Caco-2 (cell line): ENCODE measurements around the gene TMEM107. TPM values are rescaled to one million over a fixed set of nuclear protein-coding genes. Genes with fewer than 3 reads are reported as not detected.

Experiments
- BruUV-seq: library from RNA; stranded (reverse); fragments of 400-500 nt; replicated peaks from 2 replicates; lab custom pipeline; 2021; lab: Mats Ljungman, UMichigan
- CTCF ChIA-PET: fragments of 300-600 bp; sonication (Branson Sonifier 250); formaldehyde crosslinking; loops from one replicate; lab custom pipeline; 2022; ENCODE audit warnings: antibody characterized with exemption; lab: Charles Lee
- POLR2A ChIA-PET: fragments of 300-600 bp; sonication (Branson Sonifier 250); formaldehyde crosslinking; loops from one replicate; lab custom pipeline; 2022; ENCODE audit warnings: antibody characterized with exemption; lab: Charles Lee
- DNase-seq, 2 experiments: peaks; one replicate each; pipeline versions ENCODE4 v3.0.0 to v3.0.0-alpha.2; 2020 to 2022
- H3K27me3 ChIP-seq: replicated peaks from 2 replicates; pipeline ENCODE4 v1.6.0; 2011; ENCODE audit warnings: low read length; ENCODE audit not compliant: control insufficient read depth, insufficient read depth
- H3K36me3 ChIP-seq: 2 replicates; pipeline ENCODE4 v1.5.1; 2011; ENCODE audit warnings: low read length; ENCODE audit not compliant: control insufficient read depth, insufficient read depth
- H3K4me1 ChIP-seq: fragments of 250-450 bp; sonication (Bioruptor Pico); 2 replicates; pipeline ENCODE4 v1.5.1; 2020; ENCODE audit warnings: mild to moderate bottlenecking
- H3K4me3 ChIP-seq: 2 replicates; pipeline ENCODE4 v1.5.1; 2011; ENCODE audit warnings: low read depth, mild to moderate bottlenecking, control low read depth, low read length
- H3K9me3 ChIP-seq: fragments of 250-450 bp; sonication (Bioruptor Pico); 2 replicates; pipeline ENCODE4 v1.5.1; 2020; ENCODE audit warnings: mild to moderate bottlenecking, moderate library complexity
- H3K27ac Mint-ChIP-seq: one replicate; pipeline ENCODE4 v1.8.0; 2022; ENCODE audit warnings: mixed read lengths; ENCODE audit not compliant: unreplicated experiment
- H3K27me3 Mint-ChIP-seq: one replicate; pipeline ENCODE4 v1.8.0; 2022; ENCODE audit warnings: mixed read lengths; ENCODE audit not compliant: insufficient read depth, unreplicated experiment
- H3K36me3 Mint-ChIP-seq: one replicate; pipeline ENCODE4 v1.8.0; 2022; ENCODE audit warnings: mild to moderate bottlenecking, mixed read lengths; ENCODE audit not compliant: insufficient read depth, unreplicated experiment
- H3K4me1 Mint-ChIP-seq: one replicate; pipeline ENCODE4 v1.8.0; 2022; ENCODE audit warnings: low read depth, mixed read lengths; ENCODE audit not compliant: unreplicated experiment
- H3K4me3 Mint-ChIP-seq: one replicate; pipeline ENCODE4 v1.8.0; 2022; ENCODE audit warnings: mild to moderate bottlenecking, moderate library complexity, mixed read lengths; ENCODE audit not compliant: unreplicated experiment
- H3K9me3 Mint-ChIP-seq: one replicate; pipeline ENCODE4 v1.8.0; 2022; ENCODE audit warnings: mixed read lengths; ENCODE audit not compliant: unreplicated experiment
- CTCF ChIP-seq, 2 experiments: fragments of 200-600 bp in 1 of 2; IDR thresholded peaks; 1 replicate in 1 of 2; 2 replicates in 1 of 2; pipeline versions ENCODE4 v1.5.1 to v1.8.0; 2011 to 2022; ENCODE audit warnings: antibody characterized with exemption in 1 of 2, control low read depth in 1 of 2, inconsistent platforms in 1 of 2, low read depth in 1 of 2, low read length in 1 of 2, mild to moderate bottlenecking in 1 of 2, moderate library complexity in 1 of 2; ENCODE audit not compliant: insufficient read depth in 1 of 2, severe bottlenecking in 1 of 2, unreplicated experiment in 1 of 2
- intact Hi-C: fragments of 100-400 bp; cut with micrococcal nuclease; formaldehyde crosslinking; loops from one replicate; pipeline ENCODE4 v1.10.0; 2022; ENCODE audit not compliant: unreplicated experiment
- total RNA-seq: library from RNA; stranded (reverse); gene quantifications from 2 replicates; pipeline ENCODE4 v1.2.3, GENCODE V29; 2022

The TMEM107 gene
- total RNA-seq, 1 experiment from 2014 or later: 5.4 TPM

DNA sequence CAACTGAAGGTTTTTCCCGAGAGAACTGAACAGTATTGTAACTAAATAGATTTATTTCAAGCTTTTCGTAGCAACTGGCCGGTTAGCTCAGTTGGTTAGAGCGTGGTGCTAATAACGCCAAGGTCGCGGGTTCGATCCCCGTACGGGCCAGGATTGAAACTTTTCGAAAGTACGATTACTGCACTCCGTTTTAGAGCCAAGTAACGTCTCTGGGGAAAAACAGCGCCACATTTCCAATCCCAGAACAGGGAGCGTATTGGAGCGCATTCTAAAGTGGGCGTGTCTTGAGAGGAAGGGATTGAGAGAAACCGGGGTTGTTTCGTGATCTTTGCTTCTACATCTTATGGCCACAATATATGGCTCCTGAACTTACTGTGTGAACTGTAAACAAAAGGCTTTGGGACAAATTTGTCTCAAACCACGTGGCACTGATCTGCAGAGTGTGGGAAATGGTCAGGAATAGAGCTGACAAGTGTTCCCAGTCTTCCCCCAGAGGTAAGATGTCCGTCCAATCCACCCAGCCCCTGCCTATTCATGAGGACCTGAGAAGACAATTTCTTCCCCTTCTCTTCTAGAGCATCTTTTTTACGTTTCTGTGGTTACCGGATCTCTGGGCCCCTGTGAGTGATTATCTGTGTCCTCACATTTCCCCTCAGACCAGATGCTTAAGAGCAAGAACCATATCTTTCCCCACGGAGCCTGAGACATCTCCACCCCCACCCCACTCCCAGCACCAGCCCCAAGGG, 11.5 kb upstream of the TMEM107 start:
- H3K4me3 ChIP-seq: peak overlapping the region; percentile 84
- no peak overlapping the region for H3K4me3 Mint-ChIP-seq
- H3K36me3 Mint-ChIP-seq: no peaks in the 10 kb centered on the region
- H3K36me3 ChIP-seq: no peaks in the 10 kb centered on the region
- no peak for TF ChIP-seq CTCF (IDR thresholded peaks at IDR 0.05; ENCODE audit: insufficient read depth in 1 of 2, low read depth in 1 of 2, low read length in 1 of 2, severe bottlenecking in 1 of 2, unreplicated experiment in 1 of 2)
- peaks cover 6% of the 10 kb centered on the region for H3K4me1 Mint-ChIP-seq
- peak; percentile 87 to 92 for DNase-seq
- BruUV-seq: TSS peak; percentile 100
- H3K27me3 Mint-ChIP-seq: no peaks in the 10 kb centered on the region
- peaks cover 13% of the 10 kb centered on the region for H3K4me1 ChIP-seq
- H3K27ac Mint-ChIP-seq: no peak overlapping the region
- intact Hi-C loops: loop anchor here (1.0 to 2.0 kb wide), 3 partner anchors 23 to 69 kb away; partner anchors contain the start of genes ALOXE3 and AURKB
- H3K27me3 ChIP-seq: no peaks in the 10 kb centered on the region
- H3K9me3 ChIP-seq: no peaks in the 10 kb centered on the region
- ChIA-PET POLR2A (interaction anchor here (1.2 kb wide), 3 partner anchors 15 to 35 kb away, joined by 3 to 6 read pairs (median 4); partner anchors contain the start of gene AURKB), CTCF (no interaction called here)
- no peaks in the 10 kb centered on the region for H3K9me3 Mint-ChIP-seq

GRCh38 chr17:8186787-8187516, 10.8 kb upstream of the TMEM107 start:
- H3K9me3 Mint-ChIP-seq: no peaks in the 10 kb centered on the region
- no peaks in the 10 kb centered on the region for H3K27me3 Mint-ChIP-seq
- Histone ChIP-seq H3K4me1 (peaks cover 13% of the 10 kb centered on the region), H3K36me3 (no peaks in the 10 kb centered on the region), H3K27me3 (no peaks in the 10 kb centered on the region), H3K4me3 (peak overlapping the region; percentile 84), H3K9me3 (no peaks in the 10 kb centered on the region)
- H3K27ac Mint-ChIP-seq: no peak overlapping the region
- POLR2A ChIA-PET: interaction anchor here (1.2 kb wide), 2 partner anchors 14 to 23 kb away, joined by 3 to 4 read pairs; partner anchors contain the start of gene AURKB
- peak; percentile 91 for DNase-seq
- no TSS peak for BruUV-seq
- intact Hi-C loops: loop anchor here (1.0 to 2.0 kb wide), 3 partner anchors 23 to 68 kb away; partner anchors contain the start of genes ALOXE3 and AURKB
- peak in 1 of 2 experiments; percentile 37 for TF ChIP-seq CTCF (IDR thresholded peaks at IDR 0.05; ENCODE audit: insufficient read depth in 1 of 2, low read depth in 1 of 2, low read length in 1 of 2, severe bottlenecking in 1 of 2, unreplicated experiment in 1 of 2)
- H3K4me3 Mint-ChIP-seq: no peak overlapping the region
- CTCF ChIA-PET: no interaction called here
- no peaks in the 10 kb centered on the region for H3K36me3 Mint-ChIP-seq
- peaks cover 6% of the 10 kb centered on the region for H3K4me1 Mint-ChIP-seq

GRCh38 chr17:8186446-8186786, 10.2 kb upstream of the TMEM107 start:
- no peaks in the 10 kb centered on the region for H3K36me3 Mint-ChIP-seq
- POLR2A ChIA-PET: interaction anchor here (1.2 kb wide), 1 partner anchor 13 kb away, joined by 5 read pairs; no protein-coding TSS in a partner anchor
- H3K4me3 Mint-ChIP-seq: no peak overlapping the region
- no peaks in the 10 kb centered on the region for H3K9me3 Mint-ChIP-seq
- DNase-seq: no peak
- TF ChIP-seq CTCF (IDR thresholded peaks at IDR 0.05; ENCODE audit: insufficient read depth in 1 of 2, low read depth in 1 of 2, low read length in 1 of 2, severe bottlenecking in 1 of 2, unreplicated experiment in 1 of 2): no peak
- H3K9me3 ChIP-seq: no peaks in the 10 kb centered on the region
- H3K36me3 ChIP-seq: no peaks in the 10 kb centered on the region
- intact Hi-C loops: loop anchor here (2.0 kb wide), 1 partner anchor 68 kb away; the partner anchor contains the start of gene ALOXE3
- H3K27me3 ChIP-seq: no peaks in the 10 kb centered on the region
- H3K27me3 Mint-ChIP-seq: no peaks in the 10 kb centered on the region
- peaks cover 6% of the 10 kb centered on the region for H3K4me1 Mint-ChIP-seq
- H3K4me3 ChIP-seq: peak overlapping the region; percentile 84
- peaks cover 13% of the 10 kb centered on the region for H3K4me1 ChIP-seq
- H3K27ac Mint-ChIP-seq: no peak overlapping the region
- CTCF ChIA-PET: no interaction called here
- BruUV-seq: no TSS peak
